ENCODE measurements around the gene HIC2.
"Not testable (repeated sequence)": the region's sequence is repeated elsewhere in the genome, so short reads cannot be mapped to it uniquely, and the experiment has no call there.

- TF ChIP-seq, protein P1, sequence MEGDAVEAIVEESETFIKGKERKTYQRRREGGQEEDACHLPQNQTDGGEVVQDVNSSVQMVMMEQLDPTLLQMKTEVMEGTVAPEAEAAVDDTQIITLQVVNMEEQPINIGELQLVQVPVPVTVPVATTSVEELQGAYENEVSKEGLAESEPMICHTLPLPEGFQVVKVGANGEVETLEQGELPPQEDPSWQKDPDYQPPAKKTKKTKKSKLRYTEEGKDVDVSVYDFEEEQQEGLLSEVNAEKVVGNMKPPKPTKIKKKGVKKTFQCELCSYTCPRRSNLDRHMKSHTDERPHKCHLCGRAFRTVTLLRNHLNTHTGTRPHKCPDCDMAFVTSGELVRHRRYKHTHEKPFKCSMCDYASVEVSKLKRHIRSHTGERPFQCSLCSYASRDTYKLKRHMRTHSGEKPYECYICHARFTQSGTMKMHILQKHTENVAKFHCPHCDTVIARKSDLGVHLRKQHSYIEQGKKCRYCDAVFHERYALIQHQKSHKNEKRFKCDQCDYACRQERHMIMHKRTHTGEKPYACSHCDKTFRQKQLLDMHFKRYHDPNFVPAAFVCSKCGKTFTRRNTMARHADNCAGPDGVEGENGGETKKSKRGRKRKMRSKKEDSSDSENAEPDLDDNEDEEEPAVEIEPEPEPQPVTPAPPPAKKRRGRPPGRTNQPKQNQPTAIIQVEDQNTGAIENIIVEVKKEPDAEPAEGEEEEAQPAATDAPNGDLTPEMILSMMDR (IDR thresholded peaks at IDR 0.05): not testable (repeated sequence)
- TF ChIP-seq POLR2A (IDR thresholded peaks at IDR 0.05): not testable (repeated sequence)
Observed at GRCh38 chr22:21417853-21418252, 682 bp downstream of the HIC2 start.

All from esophagus squamous epithelium (tissue), 4 donors.